Immature natural killer cell (primary cell): ENCODE results near the gene TTLL5. TPM values are rescaled to one million over a fixed set of nuclear protein-coding genes. Genes with fewer than 3 reads are reported as not detected.
A peak's percentile ranks its signal among the peaks of the same experiment; 100 is the strongest.

ENCODE experiments used
- DNase-seq, 3 donors: peaks; one replicate each; pipeline ENCODE4 v3.0.0; 2022; ENCODE audit warnings: mixed read lengths in 1 of 3
- H3K27ac Mint-ChIP-seq, 6 donors: one replicate each; pipeline ENCODE4 v1.8.0; 2020; ENCODE audit warnings: mixed read lengths in 6 of 6, mild to moderate bottlenecking in 5 of 6, inconsistent platforms in 4 of 6, moderate library complexity in 3 of 6
- H3K27me3 Mint-ChIP-seq, 3 donors: one replicate each; pipeline ENCODE4 v1.8.0; 2020 to 2021; ENCODE audit warnings: low read depth in 3 of 3, mild to moderate bottlenecking in 3 of 3, mixed read lengths in 3 of 3, moderate library complexity in 3 of 3, inconsistent platforms in 1 of 3
- H3K36me3 Mint-ChIP-seq, 3 donors: one replicate each; pipeline ENCODE4 v1.8.0; 2020; ENCODE audit warnings: mixed read lengths in 3 of 3, inconsistent platforms in 2 of 3, mild to moderate bottlenecking in 2 of 3
- H3K4me1 Mint-ChIP-seq, 2 donors: one replicate each; pipeline ENCODE4 v1.8.0; 2020; ENCODE audit warnings: inconsistent platforms in 2 of 2, mild to moderate bottlenecking in 2 of 2, mixed read lengths in 2 of 2, moderate library complexity in 1 of 2
- H3K4me3 Mint-ChIP-seq, 5 donors: one replicate each; pipeline ENCODE4 v1.8.0; 2020; ENCODE audit warnings: mild to moderate bottlenecking in 5 of 5, mixed read lengths in 5 of 5, inconsistent platforms in 3 of 5, moderate library complexity in 3 of 5
- H3K9me3 Mint-ChIP-seq, 6 donors: one replicate each; pipeline ENCODE4 v1.8.0; 2020; ENCODE audit warnings: mild to moderate bottlenecking in 6 of 6, mixed read lengths in 6 of 6, inconsistent platforms in 4 of 6, moderate library complexity in 3 of 6
- polyA plus RNA-seq, 3 donors: library from polyadenylated mRNA; unstranded; fragments of 300-500 nt; fragmentation: Illumina TruSeq; gene quantifications; one replicate each; pipeline ENCODE4 v1.2.3, GENCODE V29; 2021

TTLL5 gene
- polyA plus RNA-seq, 3 donors from 2014 or later: 6.9 to 10.4 TPM; not detected in 1

DNA sequence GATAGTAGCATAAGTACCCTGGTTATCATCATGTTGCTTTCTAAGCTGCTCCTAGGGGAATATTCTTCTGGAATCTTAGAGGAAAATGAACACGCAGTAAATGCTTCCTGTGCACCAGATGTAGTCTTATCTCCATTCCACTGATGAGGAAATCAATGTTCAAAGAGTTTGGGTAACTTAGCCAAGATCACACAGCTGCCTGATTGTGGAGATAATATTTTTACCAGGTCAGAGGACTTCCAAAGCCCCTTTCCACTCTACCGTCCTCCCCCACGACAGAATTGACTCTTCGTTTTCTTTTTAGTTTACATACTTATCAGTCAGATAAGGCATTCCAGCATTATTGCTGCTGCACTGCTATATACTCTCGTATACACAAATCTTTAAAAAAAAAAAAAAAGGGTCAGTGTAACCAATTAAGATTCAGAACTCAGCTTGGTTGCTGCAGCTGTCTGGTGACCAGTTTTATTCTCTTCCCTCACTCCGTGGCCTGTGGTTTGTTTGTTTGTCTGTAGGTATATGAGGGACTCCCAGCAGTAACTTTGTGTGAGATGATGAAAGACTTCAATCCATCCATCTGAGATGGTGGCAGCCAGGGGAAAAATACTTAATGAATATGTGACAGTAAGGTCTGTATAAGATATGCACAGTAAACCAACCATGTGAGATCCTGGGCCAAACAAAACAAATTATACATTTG is 210.3 kb downstream of the TTLL5 start:
- H3K36me3 Mint-ChIP-seq: peaks cover 3 to 40% (median 24%) of the 10 kb centered on the region in 3 donors
- no peaks in the 10 kb centered on the region for H3K27me3 Mint-ChIP-seq
- H3K4me1 Mint-ChIP-seq: peaks cover 12 to 15% of the 10 kb centered on the region in 2 donors
- H3K27ac Mint-ChIP-seq: no peak overlapping the region
- DNase-seq: no peak
- no peaks in the 10 kb centered on the region for H3K9me3 Mint-ChIP-seq
- no peak overlapping the region for H3K4me3 Mint-ChIP-seq

DNA sequence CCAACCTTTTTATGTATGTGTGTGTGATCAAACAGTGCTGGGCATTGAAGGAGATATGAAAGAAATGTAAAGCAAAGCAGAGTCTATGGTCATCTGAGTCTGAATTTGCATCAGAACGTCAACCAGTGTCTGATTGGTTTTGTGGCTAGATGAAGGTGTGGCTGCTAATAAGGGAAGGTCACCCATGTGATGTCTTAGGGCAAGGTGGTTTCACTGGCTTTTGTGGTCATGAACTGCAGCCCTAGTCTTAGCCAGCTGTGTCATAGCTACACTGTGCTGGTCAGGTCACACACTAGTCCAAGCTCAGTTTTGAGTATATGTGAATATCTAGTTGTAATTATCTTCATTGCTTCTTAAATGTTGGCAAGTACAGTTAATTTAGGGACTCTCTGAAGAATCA is 214.9 kb downstream of the TTLL5 start:
- Mint-ChIP-seq H3K4me1 (peaks cover 13 to 23% of the 10 kb centered on the region in 2 donors), H3K9me3 (no peaks in the 10 kb centered on the region), H3K36me3 (peaks cover 3 to 20% (median 15%) of the 10 kb centered on the region in 3 donors), H3K27ac (peak overlapping the region in 2 of 6 donors; percentile 12 to 19), H3K27me3 (no peaks in the 10 kb centered on the region), H3K4me3 (peak overlapping the region in 2 of 5 donors; percentile 20 to 22)
- DNase-seq: peak; percentile 8 to 23 (median 20)

DNA sequence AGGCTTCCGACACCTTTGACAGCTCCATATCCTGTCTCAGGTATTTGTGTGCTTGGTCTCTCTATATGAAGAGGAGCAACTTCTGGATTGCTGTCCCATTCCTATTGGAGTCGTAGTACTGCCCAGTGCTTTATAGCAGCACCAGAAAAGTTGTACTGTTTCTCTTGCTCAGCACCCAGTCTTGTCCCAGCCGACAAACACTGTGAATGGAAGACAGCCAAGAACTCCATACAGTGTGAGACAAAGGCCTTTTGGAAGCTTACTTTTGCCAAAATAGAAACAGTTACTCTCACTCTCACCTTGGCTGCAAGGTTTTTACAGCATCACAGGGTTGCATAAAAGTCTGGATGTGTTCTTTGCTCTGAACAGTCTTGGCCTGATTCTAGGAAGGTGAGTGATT is 215.5 kb downstream of the TTLL5 start:
- Mint-ChIP-seq H3K36me3 (peaks cover 7 to 15% (median 14%) of the 10 kb centered on the region in 3 donors), H3K9me3 (no peaks in the 10 kb centered on the region), H3K27me3 (no peaks in the 10 kb centered on the region), H3K4me1 (peaks cover 13 to 23% of the 10 kb centered on the region in 2 donors), H3K4me3 (no peak overlapping the region), H3K27ac (no peak overlapping the region)
- no peak for DNase-seq

DNA sequence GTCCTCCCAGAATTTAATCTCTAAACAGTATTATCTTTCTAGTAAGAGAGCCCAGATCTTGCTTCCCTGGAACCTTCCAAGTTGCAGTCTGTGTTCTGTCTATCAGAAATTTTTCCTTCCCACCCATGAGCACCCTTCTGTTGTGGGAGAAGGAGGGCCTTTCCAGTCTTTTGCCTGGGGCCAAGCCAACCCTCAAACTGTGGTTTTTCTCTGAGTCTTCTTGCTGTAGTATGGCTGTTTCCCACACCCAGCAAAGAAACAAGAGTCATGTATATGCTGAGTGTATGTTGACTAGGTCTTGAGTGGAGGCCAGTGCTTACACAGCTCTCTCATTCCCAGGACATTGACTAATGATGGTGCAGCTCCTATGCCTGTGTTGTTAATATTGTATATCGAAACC is 216.2 kb downstream of the TTLL5 start:
- Mint-ChIP-seq H3K36me3 (peaks cover 7 to 16% (median 7%) of the 10 kb centered on the region in 3 donors), H3K27me3 (no peaks in the 10 kb centered on the region), H3K27ac (no peak overlapping the region), H3K9me3 (no peaks in the 10 kb centered on the region), H3K4me3 (no peak overlapping the region), H3K4me1 (peaks cover 13 to 23% of the 10 kb centered on the region in 2 donors)
- DNase-seq: no peak

DNA sequence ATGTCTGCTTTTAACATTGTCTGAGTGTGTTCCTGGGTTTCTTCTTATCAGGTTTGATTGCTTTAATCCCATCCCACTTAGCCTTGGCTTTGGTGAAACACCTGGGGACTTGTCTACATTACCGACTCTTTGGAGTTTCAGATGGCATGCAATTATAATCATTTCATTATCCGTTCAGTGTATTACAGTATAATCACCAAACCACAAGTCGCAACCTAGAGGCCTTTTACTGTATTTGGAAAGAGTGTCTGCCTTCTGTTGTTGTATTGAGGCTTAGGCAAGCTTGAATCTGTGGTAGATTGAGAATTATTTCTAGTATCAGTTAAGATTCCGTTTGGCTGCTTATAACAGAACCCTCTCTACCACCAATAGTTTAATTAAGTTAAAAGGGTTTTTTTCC is 216.8 kb downstream of the TTLL5 start:
- no peaks in the 10 kb centered on the region for H3K9me3 Mint-ChIP-seq
- H3K27me3 Mint-ChIP-seq: no peaks in the 10 kb centered on the region
- H3K27ac Mint-ChIP-seq: no peak overlapping the region
- H3K4me1 Mint-ChIP-seq: peaks cover 13 to 23% of the 10 kb centered on the region in 2 donors
- H3K4me3 Mint-ChIP-seq: no peak overlapping the region
- peaks cover 7 to 16% (median 9%) of the 10 kb centered on the region in 3 donors for H3K36me3 Mint-ChIP-seq
- DNase-seq: no peak

DNA sequence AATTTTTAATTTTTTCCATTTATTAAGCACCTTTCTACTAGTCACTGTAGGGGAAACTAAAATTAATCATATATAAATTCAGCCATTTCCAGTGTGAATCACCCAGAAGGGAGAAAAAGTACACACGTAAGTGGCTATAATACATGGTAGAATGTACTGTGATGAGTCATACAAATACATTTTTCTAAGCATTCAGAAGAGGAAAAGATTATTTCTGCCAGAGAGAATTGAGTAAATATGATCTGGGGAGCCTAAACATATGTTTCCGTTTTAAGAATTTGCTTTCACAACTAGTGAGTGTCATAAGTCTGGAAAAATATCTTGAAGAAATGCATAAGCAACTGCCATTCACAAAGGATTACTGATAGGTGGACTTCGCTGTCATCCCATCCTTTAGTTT is 218.0 kb downstream of the TTLL5 start:
- Mint-ChIP-seq H3K4me3 (no peak overlapping the region), H3K36me3 (peaks cover 12 to 22% (median 13%) of the 10 kb centered on the region in 3 donors), H3K27ac (no peak overlapping the region), H3K4me1 (peaks cover 13 to 23% of the 10 kb centered on the region in 2 donors), H3K27me3 (no peaks in the 10 kb centered on the region), H3K9me3 (no peaks in the 10 kb centered on the region)
- DNase-seq: no peak

DNA sequence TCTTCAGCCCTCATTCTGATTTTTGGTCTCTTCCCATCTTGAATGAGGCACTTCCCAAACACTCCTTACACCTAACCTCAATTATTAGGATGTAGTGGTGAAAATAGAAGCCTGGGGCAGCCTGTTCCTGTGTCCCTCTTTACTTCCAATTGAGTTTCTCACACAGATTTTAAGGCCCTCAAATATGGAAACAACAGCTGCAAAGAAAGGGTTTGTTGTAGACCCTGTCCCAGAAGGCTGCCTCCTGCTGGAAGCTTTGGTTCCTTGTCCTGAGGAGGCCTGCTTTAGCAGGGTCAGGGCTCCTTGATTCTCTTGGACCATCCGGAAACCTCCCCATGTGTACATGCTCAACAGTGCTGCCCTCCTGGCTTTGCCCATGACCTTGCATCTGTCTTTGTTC is 219.5 kb downstream of the TTLL5 start:
- Mint-ChIP-seq H3K36me3 (peaks cover 12 to 21% (median 16%) of the 10 kb centered on the region in 3 donors), H3K4me1 (peaks cover 9 to 16% of the 10 kb centered on the region in 2 donors), H3K9me3 (no peaks in the 10 kb centered on the region), H3K27me3 (no peaks in the 10 kb centered on the region), H3K27ac (no peak overlapping the region), H3K4me3 (no peak overlapping the region)
- no peak for DNase-seq

DNA sequence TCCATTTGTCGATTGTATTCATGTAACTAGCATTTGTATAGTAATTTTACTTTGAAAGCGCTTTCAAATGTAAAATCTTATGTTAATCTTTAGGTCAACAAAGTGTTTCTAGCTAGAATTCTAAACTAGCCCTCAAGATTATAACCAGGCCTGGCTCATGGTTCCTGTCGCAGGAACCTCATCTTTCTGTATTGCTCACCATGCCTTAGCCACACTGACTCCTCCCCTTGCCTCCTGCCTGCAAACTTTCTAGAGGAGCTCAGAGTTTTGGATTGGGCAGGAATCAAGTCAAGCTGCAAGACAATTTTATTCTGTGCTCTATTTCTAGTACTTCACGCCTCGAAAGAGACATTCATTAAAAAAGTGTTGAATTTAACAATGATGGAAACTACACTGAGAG is 220.9 kb downstream of the TTLL5 start:
- Mint-ChIP-seq H3K36me3 (peaks cover 16 to 21% (median 19%) of the 10 kb centered on the region in 3 donors), H3K27ac (no peak overlapping the region), H3K9me3 (no peaks in the 10 kb centered on the region), H3K27me3 (no peaks in the 10 kb centered on the region), H3K4me3 (no peak overlapping the region), H3K4me1 (peaks cover 0 to under 1% of the 10 kb centered on the region in 2 donors)
- no peak for DNase-seq

DNA sequence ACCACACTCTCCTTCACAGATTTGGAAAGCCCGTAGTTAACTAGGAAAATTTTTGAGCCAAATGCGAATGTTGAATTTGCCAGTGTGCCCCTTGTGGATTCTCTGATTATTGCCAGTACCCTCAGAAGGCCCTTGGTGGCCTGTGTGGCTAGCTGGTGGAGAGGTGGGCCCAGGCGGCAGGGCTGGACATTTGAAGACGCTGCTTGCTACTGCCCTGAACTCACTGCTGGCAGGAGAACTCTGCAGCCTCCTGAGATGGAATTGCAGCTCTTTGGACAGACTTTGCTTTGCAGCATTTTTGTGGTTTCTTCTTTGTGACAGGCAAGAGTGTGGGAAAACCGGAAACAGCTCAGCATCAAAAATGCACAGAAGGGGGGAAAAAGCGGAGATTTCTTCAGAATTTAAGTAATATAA is 223.2 kb downstream of the TTLL5 start:
- no peak for DNase-seq
- no peaks in the 10 kb centered on the region for H3K27me3 Mint-ChIP-seq
- no peak overlapping the region for H3K4me3 Mint-ChIP-seq
- H3K4me1 Mint-ChIP-seq: no peaks in the 10 kb centered on the region
- no peaks in the 10 kb centered on the region for H3K9me3 Mint-ChIP-seq
- H3K27ac Mint-ChIP-seq: no peak overlapping the region
- H3K36me3 Mint-ChIP-seq: peaks cover 19 to 22% (median 21%) of the 10 kb centered on the region in 3 donors

DNA sequence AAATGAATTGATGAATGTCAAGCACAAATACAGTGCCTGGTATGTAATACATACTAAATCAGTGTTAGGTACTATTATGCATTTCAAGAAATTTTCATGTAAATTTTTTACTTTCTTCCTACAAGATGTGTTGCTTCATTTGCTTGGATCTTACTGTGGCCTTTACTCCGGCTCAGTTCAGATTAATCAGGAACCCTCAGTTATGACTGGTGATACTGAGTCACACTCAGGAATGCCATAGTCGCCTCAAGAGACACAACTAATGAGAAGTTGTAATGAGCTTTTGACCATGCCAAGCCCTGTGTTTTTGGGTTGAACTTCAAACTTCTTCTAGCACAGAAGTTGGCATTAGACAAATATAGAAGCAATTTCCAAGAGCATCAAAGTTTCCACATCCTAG is 224.8 kb downstream of the TTLL5 start:
- Mint-ChIP-seq H3K36me3 (peaks cover 19 to 27% (median 21%) of the 10 kb centered on the region in 3 donors), H3K4me1 (no peaks in the 10 kb centered on the region), H3K27ac (no peak overlapping the region), H3K9me3 (no peaks in the 10 kb centered on the region), H3K4me3 (no peak overlapping the region), H3K27me3 (no peaks in the 10 kb centered on the region)
- no peak for DNase-seq

DNA sequence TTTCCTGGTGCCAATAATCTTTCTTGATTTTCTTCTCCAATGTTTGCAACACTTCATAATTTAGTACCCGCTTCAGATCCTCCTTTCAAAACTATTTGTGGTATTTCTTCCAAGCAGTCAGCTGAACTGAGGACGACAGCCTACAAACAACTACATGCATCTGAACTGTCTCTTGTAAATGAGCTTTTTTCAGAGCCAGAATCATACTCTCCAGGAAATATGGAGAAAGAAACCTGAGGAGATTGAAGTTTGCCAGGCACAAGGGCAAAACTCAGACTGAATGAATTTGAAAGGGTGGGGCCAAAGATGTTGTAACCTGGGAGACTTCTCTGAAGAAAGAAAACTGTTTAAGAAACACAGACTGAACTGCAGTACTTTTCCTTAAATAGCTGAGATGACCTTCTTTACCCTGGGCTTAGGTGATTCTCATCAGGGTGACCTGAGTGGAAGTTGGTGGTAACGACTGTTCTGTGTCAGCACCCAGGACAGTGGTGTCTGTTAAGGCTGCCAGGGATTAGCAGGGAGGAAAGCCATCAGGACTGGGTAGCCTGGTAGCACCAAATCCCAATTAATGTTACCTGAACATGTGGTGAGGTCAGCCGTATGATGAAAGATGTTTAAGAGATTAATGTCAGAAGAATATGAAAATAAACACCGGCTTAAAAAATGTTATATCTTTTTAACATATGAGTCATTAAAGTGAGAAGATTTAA is 225.7 kb downstream of the TTLL5 start:
- H3K27me3 Mint-ChIP-seq: no peaks in the 10 kb centered on the region
- no peaks in the 10 kb centered on the region for H3K9me3 Mint-ChIP-seq
- no peaks in the 10 kb centered on the region for H3K4me1 Mint-ChIP-seq
- H3K36me3 Mint-ChIP-seq: peaks cover 18 to 31% (median 22%) of the 10 kb centered on the region in 3 donors
- H3K27ac Mint-ChIP-seq: no peak overlapping the region
- no peak for DNase-seq
- H3K4me3 Mint-ChIP-seq: no peak overlapping the region

DNA sequence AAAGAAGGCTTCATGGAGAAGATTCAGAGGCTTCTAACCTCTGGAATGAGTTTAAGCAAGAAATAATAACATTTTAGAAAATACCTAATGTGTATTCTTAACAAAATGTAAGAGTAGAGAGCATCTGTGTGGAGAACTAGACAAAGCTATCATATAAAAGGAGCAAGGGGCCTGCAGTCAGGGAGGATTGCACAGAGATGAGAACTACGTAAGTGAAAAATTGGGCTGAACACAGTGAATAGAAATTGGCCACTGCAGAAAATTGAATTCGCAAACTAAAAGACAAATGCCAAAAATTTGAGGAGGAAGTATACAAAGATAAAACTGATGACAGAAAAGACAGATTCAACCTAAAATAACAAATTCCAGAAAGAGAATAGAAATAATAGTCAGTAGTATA is 227.9 kb downstream of the TTLL5 start:
- H3K4me3 Mint-ChIP-seq: no peak overlapping the region
- no peak for DNase-seq
- H3K36me3 Mint-ChIP-seq: peaks cover 10 to 21% (median 10%) of the 10 kb centered on the region in 3 donors
- no peaks in the 10 kb centered on the region for H3K9me3 Mint-ChIP-seq
- H3K4me1 Mint-ChIP-seq: no peaks in the 10 kb centered on the region
- no peak overlapping the region for H3K27ac Mint-ChIP-seq
- H3K27me3 Mint-ChIP-seq: no peaks in the 10 kb centered on the region

DNA sequence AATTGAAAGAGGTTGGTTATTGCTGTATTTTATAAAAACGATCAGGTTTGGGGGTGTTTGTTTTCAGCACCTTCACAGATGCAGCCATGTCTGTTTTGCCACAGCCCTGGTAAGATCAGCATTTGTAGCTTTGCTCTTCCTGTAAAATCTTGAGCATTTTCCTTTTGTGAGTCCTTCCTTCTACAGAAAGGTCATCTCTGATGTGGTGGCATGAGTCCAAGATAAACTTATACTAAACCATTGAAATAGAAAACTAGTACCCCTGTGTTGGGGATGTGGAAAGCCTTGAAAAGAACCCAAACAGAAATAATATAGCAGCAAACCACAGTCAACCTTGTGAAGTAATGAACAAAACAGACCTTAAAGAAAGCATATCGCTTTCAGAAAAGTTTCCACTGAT is 235.3 kb downstream of the TTLL5 start:
- Mint-ChIP-seq H3K4me1 (no peaks in the 10 kb centered on the region), H3K9me3 (no peaks in the 10 kb centered on the region), H3K27ac (no peak overlapping the region), H3K4me3 (no peak overlapping the region), H3K27me3 (peaks cover 0 to 2% (median 0%) of the 10 kb centered on the region in 3 donors), H3K36me3 (peaks cover under 1 to 4% (median 2%) of the 10 kb centered on the region in 3 donors)
- no peak for DNase-seq

DNA sequence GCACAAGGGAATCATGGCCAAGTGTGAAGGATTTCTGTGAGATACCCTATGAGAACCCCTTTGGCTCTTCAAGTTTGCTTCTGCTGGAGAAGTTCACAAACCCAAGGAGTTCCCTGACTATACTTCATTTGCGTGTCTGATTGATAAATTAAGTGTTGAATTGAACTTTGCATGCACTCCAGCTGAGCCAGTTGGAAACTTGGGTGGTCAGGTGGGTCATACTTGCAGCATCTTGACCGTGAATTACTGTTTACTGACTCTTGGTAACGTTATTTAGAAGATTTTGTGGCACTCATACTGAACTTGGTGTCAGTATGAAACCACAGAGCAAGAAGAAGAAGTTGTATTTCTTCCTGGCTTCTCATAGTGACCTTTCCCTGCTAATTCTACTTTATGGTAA is 243.3 kb downstream of the TTLL5 start:
- no peak for DNase-seq
- peaks cover 0 to 2% (median 0%) of the 10 kb centered on the region in 3 donors for H3K27me3 Mint-ChIP-seq
- H3K4me1 Mint-ChIP-seq: no peaks in the 10 kb centered on the region
- no peaks in the 10 kb centered on the region for H3K9me3 Mint-ChIP-seq
- H3K36me3 Mint-ChIP-seq: peaks cover 0 to 6% (median 4%) of the 10 kb centered on the region in 3 donors
- H3K4me3 Mint-ChIP-seq: no peak overlapping the region
- H3K27ac Mint-ChIP-seq: no peak overlapping the region
